A673 (cell line): Measurements from ENCODE around the gene STKLD1.

Experiments used
- EZH2 ChIP-seq: fragments of 200-600 bp; sonication (generic); IDR thresholded peaks from 2 replicates; pipeline ENCODE4 v1.6.1; 2017; ENCODE audit warnings: borderline replicate concordance, low read depth, mild to moderate bottlenecking, mixed read lengths, antibody characterized with exemption, low read length; ENCODE audit not compliant: poor library complexity, severe bottlenecking
- TF ChIP-seq, protein P1 (sequence below): fragments of 300-800, 200-600 bp; sonication (generic); conservative IDR thresholded peaks from 2 replicates; pipeline ENCODE4 v1.5.1; 2017; ENCODE audit warnings: low read depth, mild to moderate bottlenecking, antibody characterized with exemption, low read length, moderate library complexity, mixed read lengths

DNA sequence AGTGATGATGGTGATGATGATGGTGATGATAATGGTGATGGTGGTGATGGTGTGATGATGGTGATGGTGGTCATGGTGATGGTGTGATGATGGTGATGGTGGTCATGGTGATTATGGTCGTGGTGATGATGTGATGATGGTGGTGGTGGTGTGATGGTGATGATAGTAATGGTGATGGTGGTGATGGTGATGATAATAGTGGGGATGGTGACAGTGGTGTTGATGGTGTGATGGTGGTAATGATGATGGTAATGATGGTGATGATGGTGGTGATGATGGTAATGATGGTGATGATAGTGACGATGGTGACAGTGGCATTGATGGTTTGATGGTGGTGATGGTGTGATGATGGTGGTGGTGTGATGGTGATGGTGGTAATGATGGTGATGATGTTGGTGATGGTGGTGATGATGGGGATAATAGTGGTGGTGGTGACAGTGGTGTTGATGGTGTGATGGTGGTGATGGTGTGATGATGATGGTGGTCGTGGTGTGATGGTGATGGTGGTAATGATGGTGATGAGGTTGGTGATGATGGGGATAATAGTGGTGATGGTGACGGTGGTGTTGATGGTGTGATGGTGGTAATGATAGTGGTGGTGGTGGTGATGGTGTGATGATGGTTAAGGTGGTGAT is 6.5 kb downstream of the STKLD1 start:
- TF ChIP-seq, protein P1, sequence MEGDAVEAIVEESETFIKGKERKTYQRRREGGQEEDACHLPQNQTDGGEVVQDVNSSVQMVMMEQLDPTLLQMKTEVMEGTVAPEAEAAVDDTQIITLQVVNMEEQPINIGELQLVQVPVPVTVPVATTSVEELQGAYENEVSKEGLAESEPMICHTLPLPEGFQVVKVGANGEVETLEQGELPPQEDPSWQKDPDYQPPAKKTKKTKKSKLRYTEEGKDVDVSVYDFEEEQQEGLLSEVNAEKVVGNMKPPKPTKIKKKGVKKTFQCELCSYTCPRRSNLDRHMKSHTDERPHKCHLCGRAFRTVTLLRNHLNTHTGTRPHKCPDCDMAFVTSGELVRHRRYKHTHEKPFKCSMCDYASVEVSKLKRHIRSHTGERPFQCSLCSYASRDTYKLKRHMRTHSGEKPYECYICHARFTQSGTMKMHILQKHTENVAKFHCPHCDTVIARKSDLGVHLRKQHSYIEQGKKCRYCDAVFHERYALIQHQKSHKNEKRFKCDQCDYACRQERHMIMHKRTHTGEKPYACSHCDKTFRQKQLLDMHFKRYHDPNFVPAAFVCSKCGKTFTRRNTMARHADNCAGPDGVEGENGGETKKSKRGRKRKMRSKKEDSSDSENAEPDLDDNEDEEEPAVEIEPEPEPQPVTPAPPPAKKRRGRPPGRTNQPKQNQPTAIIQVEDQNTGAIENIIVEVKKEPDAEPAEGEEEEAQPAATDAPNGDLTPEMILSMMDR, result no peak
- no peak for TF ChIP-seq EZH2
